Neuronal stem cell (in vitro differentiated cells): ENCODE measurements around the gene KNG1.
"Not testable (repeated sequence)": the region's sequence is repeated elsewhere in the genome, so short reads cannot be mapped to it uniquely, and the experiment has no call there.

ENCODE experiments used
- DNase-seq: peaks from one replicate; pipeline ENCODE4 v3.0.0-alpha.2; 2013; ENCODE audit warnings: low spot score
- H2AFZ ChIP-seq: one replicate; pipeline ENCODE4 v1.6.1; 2013; ENCODE audit warnings: mild to moderate bottlenecking, low read length, inconsistent platforms
- H2AK5ac ChIP-seq: 2 replicates; pipeline ENCODE4 v1.6.1; 2013; ENCODE audit warnings: low read depth, mild to moderate bottlenecking, inconsistent platforms, low read length, moderate library complexity, mixed read lengths
- H2BK120ac ChIP-seq: 2 replicates; pipeline ENCODE4 v1.6.1; 2013; ENCODE audit warnings: low read depth, mild to moderate bottlenecking, inconsistent platforms, low read length, moderate library complexity, mixed read lengths
- H2BK12ac ChIP-seq: one replicate; pipeline ENCODE4 v1.6.1; 2013; ENCODE audit warnings: low read length, inconsistent platforms
- H2BK15ac ChIP-seq: 2 replicates; pipeline ENCODE4 v1.6.1; 2013; ENCODE audit warnings: mild to moderate bottlenecking, low read length, inconsistent platforms, mixed read lengths
- H2BK5ac ChIP-seq: one replicate; pipeline ENCODE4 v1.6.1; 2013; ENCODE audit warnings: inconsistent platforms, mild to moderate bottlenecking, low read length, moderate library complexity
- H3K14ac ChIP-seq: one replicate; pipeline ENCODE4 v1.6.1; 2013; ENCODE audit warnings: low read length, inconsistent platforms
- H3K18ac ChIP-seq: 2 replicates; pipeline ENCODE4 v1.6.1; 2013; ENCODE audit warnings: low read length, inconsistent platforms
- H3K23ac ChIP-seq: 2 replicates; pipeline ENCODE4 v1.6.1; 2013; ENCODE audit warnings: low read depth, mild to moderate bottlenecking, mixed read lengths, low read length, inconsistent platforms; ENCODE audit not compliant: poor library complexity
- H3K27ac ChIP-seq: replicated peaks from 3 replicates; pipeline ENCODE4 v1.5.1; 2013; ENCODE audit warnings: low read length, inconsistent platforms
- H3K27me3 ChIP-seq, 3 experiments: 2 replicates each; pipeline ENCODE4 v1.6.1; 2013; ENCODE audit warnings: low read length in 3 of 3, mild to moderate bottlenecking in 2 of 3, inconsistent platforms in 1 of 3, low read depth in 1 of 3, mixed read lengths in 1 of 3, moderate library complexity in 1 of 3; ENCODE audit not compliant: control insufficient read depth in 3 of 3, insufficient read depth in 3 of 3
- H3K36me3 ChIP-seq, 2 donors: replicated peaks in 1 of 2; 2 replicates each; pipeline ENCODE4 v1.6.1; 2013; ENCODE audit warnings: low read length in 2 of 2; ENCODE audit not compliant: control insufficient read depth in 2 of 2, insufficient read depth in 2 of 2
- H3K4ac ChIP-seq: 2 replicates; pipeline ENCODE4 v1.6.1; 2013; ENCODE audit warnings: inconsistent platforms, mild to moderate bottlenecking, low read length, moderate library complexity
- H3K4me1 ChIP-seq, 2 donors: 1 replicate in 1 of 2; 2 replicates in 1 of 2; pipeline ENCODE4 v1.6.1; 2013; ENCODE audit warnings: low read length in 2 of 2, low read depth in 1 of 2; ENCODE audit not compliant: control insufficient read depth in 2 of 2, insufficient read depth in 1 of 2
- H3K4me2 ChIP-seq: one replicate; pipeline ENCODE4 v1.6.1; 2013; ENCODE audit warnings: mild to moderate bottlenecking, low read length, inconsistent platforms; ENCODE audit not compliant: insufficient read depth, poor library complexity, severe bottlenecking
- H3K4me3 ChIP-seq, 2 donors: 2 replicates each; pipeline ENCODE4 v1.5.1; 2013; ENCODE audit warnings: low read length in 2 of 2, mild to moderate bottlenecking in 2 of 2, inconsistent platforms in 1 of 2, moderate library complexity in 1 of 2
- H3K79me1 ChIP-seq: one replicate; pipeline ENCODE4 v1.6.1; 2013; ENCODE audit warnings: low read depth, mild to moderate bottlenecking, inconsistent platforms, low read length, moderate library complexity
- H3K9ac ChIP-seq: one replicate; pipeline ENCODE4 v1.6.1; 2013; ENCODE audit warnings: mild to moderate bottlenecking, low read depth, low read length, inconsistent platforms; ENCODE audit not compliant: poor library complexity
- H3K9me3 ChIP-seq, 2 donors: replicated peaks in 1 of 2; 2 replicates each; pipeline versions ENCODE3 to v1.6.1; 2013; ENCODE audit warnings: low read length in 2 of 2, mild to moderate bottlenecking in 2 of 2, inconsistent platforms in 1 of 2, low read depth in 1 of 2, mixed read lengths in 1 of 2, moderate library complexity in 1 of 2; ENCODE audit not compliant: control insufficient read depth in 2 of 2, insufficient read depth in 1 of 2
- H4K8ac ChIP-seq: one replicate; pipeline ENCODE4 v1.6.1; 2013; ENCODE audit warnings: low read depth, mild to moderate bottlenecking, inconsistent platforms, low read length, moderate library complexity
- H4K91ac ChIP-seq: one replicate; pipeline ENCODE4 v1.6.1; 2013; ENCODE audit warnings: low read length, low read depth, mild to moderate bottlenecking, inconsistent platforms; ENCODE audit not compliant: poor library complexity
- WGBS, 2 donors: extraction: QIAGEN DNeasy Blood & Tissue Kit; methylation state at CpG; one replicate each; pipeline ENCODE4 v1.1.7; 2013; ENCODE audit warnings: missing lambda C conversion rate in 2 of 2, mixed read lengths in 1 of 2; ENCODE audit not compliant: insufficient read length in 2 of 2, insufficient replicate concordance in 1 of 2; ENCODE audit errors: extremely low coverage in 2 of 2; 5-methylcytosine and 5-hydroxymethylcytosine counted together

KNG1 gene

DNA sequence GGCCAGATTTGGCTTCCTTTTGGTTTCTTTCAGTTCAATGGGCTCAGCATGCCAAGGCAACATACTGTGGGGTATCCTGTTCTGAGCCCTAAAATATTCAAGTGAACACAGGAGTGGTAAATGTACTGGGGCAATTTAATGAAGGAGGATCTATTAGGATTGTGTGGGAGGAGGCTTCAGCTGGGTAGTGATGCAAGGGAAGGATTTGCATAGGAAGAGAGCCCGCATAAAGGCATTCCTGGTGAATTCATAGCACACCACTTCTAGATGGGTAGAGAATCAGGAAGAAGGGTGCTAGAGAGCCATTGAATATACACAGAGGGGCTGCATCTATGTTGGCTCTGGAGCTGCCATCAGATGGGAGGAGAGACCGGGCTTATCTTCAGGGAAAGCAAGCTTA lies 20.6 kb upstream of the KNG1 start:
- Histone ChIP-seq H3K4me2 (no peak overlapping the region), H2AK5ac (no peak overlapping the region), H3K14ac (no peak overlapping the region), H3K9me3 (no peaks in the 10 kb centered on the region), H2BK5ac (no peak overlapping the region), H3K27me3 (peaks cover 0 to 17% (median 0%) of the 10 kb centered on the region in 3 experiments), H3K23ac (no peak overlapping the region), H4K8ac (no peak overlapping the region), H3K79me1 (no peaks in the 10 kb centered on the region), H3K36me3 (no peaks in the 10 kb centered on the region), H3K4me1 (no peaks in the 10 kb centered on the region), H2BK15ac (no peak overlapping the region), H3K4ac (no peak overlapping the region), H3K18ac (no peak overlapping the region), H2AFZ (no peak overlapping the region), H2BK12ac (no peak overlapping the region), H3K9ac (no peak overlapping the region), H4K91ac (no peak overlapping the region), H3K27ac (no peak overlapping the region), H2BK120ac (no peak overlapping the region), H3K4me3 (no peak overlapping the region)
- no peak for DNase-seq
- WGBS, 2 donors, result no CpG with 5 or more reads among the region's 2 CpGs

DNA sequence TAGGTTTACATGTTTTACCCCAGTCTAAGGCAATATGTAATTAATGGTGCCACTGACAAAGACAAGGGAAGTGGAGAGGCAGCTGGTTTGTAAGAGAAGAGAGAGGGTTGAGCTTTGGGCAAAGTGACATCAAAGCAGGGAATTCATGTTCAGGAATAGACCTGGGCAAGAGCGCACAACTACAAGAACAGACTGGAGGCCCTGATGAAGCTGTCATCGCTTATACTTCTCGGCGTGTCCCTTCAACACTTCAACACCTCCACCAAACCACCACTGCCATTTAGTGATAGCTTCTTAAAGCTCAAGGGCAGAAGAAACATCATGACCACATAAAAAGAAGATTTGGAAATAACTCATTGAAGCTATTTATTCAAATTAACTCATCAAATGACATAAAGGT lies 19.6 kb upstream of the KNG1 start:
- Histone ChIP-seq H2AFZ (no peak overlapping the region), H2AK5ac (no peak overlapping the region), H3K27ac (no peak overlapping the region), H2BK120ac (no peak overlapping the region), H3K23ac (no peak overlapping the region), H3K27me3 (peaks cover 0 to 14% (median 0%) of the 10 kb centered on the region in 3 experiments), H3K18ac (no peak overlapping the region), H3K4me2 (no peak overlapping the region), H2BK15ac (no peak overlapping the region), H4K91ac (no peak overlapping the region), H2BK12ac (no peak overlapping the region), H3K79me1 (no peaks in the 10 kb centered on the region), H4K8ac (no peak overlapping the region), H3K4me3 (no peak overlapping the region), H3K4me1 (no peaks in the 10 kb centered on the region), H3K9me3 (no peaks in the 10 kb centered on the region), H3K9ac (no peak overlapping the region), H3K36me3 (no peaks in the 10 kb centered on the region), H2BK5ac (no peak overlapping the region), H3K4ac (no peak overlapping the region), H3K14ac (no peak overlapping the region)
- DNase-seq, result no peak
- WGBS, 2 donors, result no CpG with 5 or more reads among the region's 4 CpGs

DNA sequence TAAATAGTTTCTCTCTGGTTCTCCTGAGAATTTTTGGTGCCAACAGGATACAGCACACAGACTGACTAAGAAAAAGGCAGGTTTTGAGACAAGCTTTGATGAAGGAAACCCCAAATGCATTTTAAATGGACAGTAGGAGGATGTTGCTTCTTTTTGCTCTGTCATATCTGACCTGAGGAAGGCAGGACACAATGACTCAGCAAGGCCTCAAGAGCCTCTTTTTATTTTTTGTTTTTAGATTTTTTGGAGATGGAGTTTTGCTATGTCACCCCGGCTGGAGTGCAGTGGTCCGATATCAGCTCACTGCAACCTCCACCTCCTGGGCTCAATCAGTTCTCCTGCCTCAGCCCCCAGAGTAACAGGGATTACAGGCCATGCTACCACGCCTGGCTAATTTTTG lies 16.9 kb upstream of the KNG1 start:
- Histone ChIP-seq H3K79me1 (no peaks in the 10 kb centered on the region), H3K4ac (no peak overlapping the region), H3K4me1 (no peaks in the 10 kb centered on the region), H2AK5ac (no peak overlapping the region), H3K18ac (no peak overlapping the region), H3K27me3 (peaks cover 0 to 11% (median 0%) of the 10 kb centered on the region in 3 experiments), H2BK15ac (no peak overlapping the region), H3K27ac (no peak overlapping the region), H2BK5ac (no peak overlapping the region), H4K8ac (no peak overlapping the region), H4K91ac (no peak overlapping the region), H2BK120ac (no peak overlapping the region), H3K14ac (no peak overlapping the region), H3K23ac (no peak overlapping the region), H3K9ac (no peak overlapping the region), H3K36me3 (no peaks in the 10 kb centered on the region), H3K9me3 (no peaks in the 10 kb centered on the region), H3K4me3 (no peak overlapping the region), H3K4me2 (no peak overlapping the region), H2AFZ (no peak overlapping the region), H2BK12ac (no peak overlapping the region)
- no peak for DNase-seq
- no CpG with 5 or more reads among the region's 3 CpGs for WGBS, 2 donors

DNA sequence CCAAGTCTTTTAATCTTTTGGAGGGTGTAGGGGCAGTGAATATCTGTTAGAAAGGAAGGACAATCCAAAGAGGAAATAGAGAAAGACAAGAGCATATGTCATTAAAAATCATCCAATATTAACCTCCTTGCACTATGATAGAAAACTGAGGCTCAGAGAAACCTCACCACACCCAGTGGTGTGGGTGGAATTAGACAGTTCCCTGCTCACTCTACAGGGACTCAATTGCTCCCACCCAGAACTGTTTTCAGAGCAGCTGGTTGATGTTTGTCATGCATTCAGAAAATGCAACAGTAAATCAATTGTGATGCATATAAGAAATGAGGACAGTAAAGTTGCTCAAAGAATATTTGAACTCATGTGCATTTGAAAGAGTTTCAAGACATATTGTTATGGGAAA lies 14.7 kb upstream of the KNG1 start:
- not testable (repeated sequence) for H3K23ac ChIP-seq

More for the DNA sequence above, 14.7 kb upstream of the KNG1 start:
- H4K8ac ChIP-seq, H3K36me3 ChIP-seq, H3K27ac ChIP-seq, H3K14ac ChIP-seq, H3K9me3 ChIP-seq, DNase-seq, H3K9ac ChIP-seq, H2AFZ ChIP-seq, H3K4me1 ChIP-seq, H3K79me1 ChIP-seq, H3K4me3 ChIP-seq, H3K27me3 ChIP-seq, H3K4me2 ChIP-seq, H2BK5ac ChIP-seq, H2AK5ac ChIP-seq, H2BK15ac ChIP-seq, H4K91ac ChIP-seq, H2BK120ac ChIP-seq, H2BK12ac ChIP-seq, H3K4ac ChIP-seq, H3K18ac ChIP-seq: not testable (repeated sequence)
